CD4-positive, alpha-beta T cell treated with Interferon gamma for 1 hour (primary cell): ENCODE data around the gene GDF2.

Experiments
- DNase-seq: peaks from one replicate; pipeline ENCODE4 v3.0.0-alpha.2; 2020

The GDF2 gene

GRCh38 chr10:47322300-47323061, at the start of gene GDF2:
GDF2 (plus strand) TSS chr10:47322454; CDS start chr10:47322669, 215 bp downstream.
- DNase-seq, result no peak

GRCh38 chr10:47276071-47276470, 46.2 kb upstream of the GDF2 start:
- no peak for DNase-seq

GRCh38 chr10:47276576-47277351, 45.5 kb upstream of the GDF2 start:
- no peak for DNase-seq

- DNase-seq, result no peak
Measured at GRCh38 chr10:47277352-47278151, 44.7 kb upstream of the GDF2 start.

- DNase-seq, result no peak
Measured at GRCh38 chr10:47278152-47278473, 44.1 kb upstream of the GDF2 start.

GRCh38 chr10:47278720-47279119, 43.5 kb upstream of the GDF2 start:
- DNase-seq, result no peak

GRCh38 chr10:47279276-47279675, 43.0 kb upstream of the GDF2 start:
- no peak for DNase-seq

GRCh38 chr10:47282005-47282656, 40.1 kb upstream of the GDF2 start:
- no peak for DNase-seq

GRCh38 chr10:47282657-47283018, 39.6 kb upstream of the GDF2 start:
- DNase-seq, result no peak

GRCh38 chr10:47283101-47283630, 39.1 kb upstream of the GDF2 start:
- DNase-seq, result no peak

GRCh38 chr10:47283848-47284247, 38.4 kb upstream of the GDF2 start:
- DNase-seq, result no peak

- no peak for DNase-seq
Measured at GRCh38 chr10:47285381-47286115, 36.7 kb upstream of the GDF2 start.

- DNase-seq, result no peak
Measured at GRCh38 chr10:47286116-47286505, 36.1 kb upstream of the GDF2 start.

GRCh38 chr10:47286591-47287315, 35.5 kb upstream of the GDF2 start:
- no peak for DNase-seq

GRCh38 chr10:47287365-47287802, 34.9 kb upstream of the GDF2 start:
- DNase-seq, result no peak

GRCh38 chr10:47287805-47288204, 34.4 kb upstream of the GDF2 start:
- DNase-seq, result no peak

- no peak for DNase-seq
Measured at GRCh38 chr10:47288236-47288635, 34.0 kb upstream of the GDF2 start.

GRCh38 chr10:47288916-47289495, 33.2 kb upstream of the GDF2 start:
- no peak for DNase-seq

- no peak for DNase-seq
Measured at GRCh38 chr10:47289921-47290320, 32.3 kb upstream of the GDF2 start.

- DNase-seq, result no peak
Measured at GRCh38 chr10:47290338-47290737, 31.9 kb upstream of the GDF2 start.

- no peak for DNase-seq
Measured at GRCh38 chr10:47291682-47292081, 30.6 kb upstream of the GDF2 start.
